ENCODE measurements around the gene RTN4RL2. TPM values are rescaled to one million over a fixed set of nuclear protein-coding genes. Genes with fewer than 3 reads are reported as not detected.

The RTN4RL2 gene
- total RNA-seq, 2 experiments from 2014 or later: 0.43 to 0.44 TPM

DNA sequence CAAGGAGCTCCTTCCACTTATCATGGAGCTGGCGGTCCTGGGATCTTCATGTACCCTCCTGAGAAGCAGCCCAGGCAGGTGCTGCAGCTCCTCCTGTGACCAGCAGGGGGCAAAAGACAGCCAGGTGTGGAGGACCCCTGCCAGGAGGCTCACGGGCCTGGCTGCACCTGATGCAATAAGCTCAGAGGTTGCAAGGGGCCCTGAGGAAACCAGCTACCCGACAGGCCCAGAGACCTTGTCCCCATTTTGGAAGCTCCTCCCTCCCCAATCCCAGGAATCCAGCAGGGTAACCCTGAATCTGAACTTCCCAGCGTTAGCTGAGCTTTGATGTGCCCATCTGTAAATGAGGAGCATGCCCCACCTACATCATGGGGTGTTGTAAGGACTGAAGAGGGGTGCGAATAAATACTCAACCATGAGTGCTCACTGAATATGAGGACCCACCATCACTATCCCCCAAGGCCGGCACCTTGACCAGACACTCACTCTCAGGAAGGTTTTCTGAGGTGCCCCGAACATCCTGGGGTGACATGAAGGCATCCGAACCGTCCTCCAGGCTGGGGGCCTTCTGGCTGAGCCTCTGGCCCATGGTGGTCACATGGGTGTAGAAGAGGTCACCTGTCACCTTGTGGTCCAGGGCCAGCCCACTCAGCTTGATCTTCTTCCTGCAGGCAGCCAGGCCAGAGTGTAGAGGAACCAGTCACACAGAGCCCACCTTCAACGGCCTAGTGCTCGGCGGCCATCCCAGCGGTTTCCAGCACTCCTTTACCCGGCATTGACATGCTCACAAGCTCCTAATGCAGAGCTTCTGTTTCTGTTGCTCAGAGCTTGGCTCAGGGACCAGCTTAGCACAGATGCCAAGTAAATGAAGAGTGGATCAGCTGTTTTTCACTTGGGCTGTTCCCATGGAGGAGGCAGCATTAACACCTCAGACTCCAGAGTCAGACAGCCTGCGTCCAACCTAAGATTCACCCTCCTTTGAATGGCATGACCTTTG, 33.5 kb downstream of the RTN4RL2 start:
- Mint-ChIP-seq H3K9me3 (no peaks in the 10 kb centered on the region), H3K4me1 (peaks cover 10% of the 10 kb centered on the region), H3K27ac (peak overlapping the region; percentile 96), H3K4me3 (no peak overlapping the region), H3K36me3 (peaks cover 43% of the 10 kb centered on the region), H3K27me3 (no peaks in the 10 kb centered on the region)
- peak; percentile 79 for DNase-seq

DNA sequence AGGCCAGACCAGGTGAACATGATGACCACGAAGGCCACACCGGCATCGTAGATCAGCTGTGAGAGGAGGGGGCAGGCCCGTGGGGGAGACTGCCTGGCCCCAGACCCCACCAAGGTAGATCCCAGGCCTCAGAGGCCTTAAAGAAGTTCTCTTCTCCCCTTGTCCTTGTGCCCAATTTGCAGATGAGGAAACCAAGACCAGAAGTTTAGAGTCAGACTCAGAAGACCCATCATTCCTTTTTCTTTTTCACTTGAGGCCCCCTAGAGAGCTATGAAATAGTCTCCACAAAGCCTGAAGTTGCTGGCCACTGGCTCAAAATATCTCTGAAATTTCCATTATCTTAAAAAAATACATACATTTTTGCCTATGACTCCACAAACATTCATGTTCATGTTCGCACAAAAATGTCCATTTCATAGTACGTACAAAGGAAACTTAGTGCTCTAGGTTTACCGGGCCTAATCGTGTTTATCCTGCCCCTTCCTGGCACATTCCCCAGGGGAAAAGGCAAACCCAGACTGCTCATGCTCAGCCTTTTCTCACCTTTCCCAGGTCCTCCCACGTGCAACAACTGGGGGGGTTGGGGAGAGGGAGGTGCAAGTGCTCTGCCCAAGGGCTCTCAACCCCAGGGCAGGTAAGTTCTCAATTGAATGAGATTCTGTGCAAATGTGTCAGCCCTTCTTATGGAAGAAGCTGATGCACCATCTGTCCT, 35.9 kb downstream of the RTN4RL2 start:
- H3K36me3 Mint-ChIP-seq: peaks cover 37% of the 10 kb centered on the region
- H3K27me3 Mint-ChIP-seq: no peaks in the 10 kb centered on the region
- no peaks in the 10 kb centered on the region for H3K9me3 Mint-ChIP-seq
- no peak overlapping the region for H3K27ac Mint-ChIP-seq
- DNase-seq: no peak
- H3K4me1 Mint-ChIP-seq: peaks cover 13% of the 10 kb centered on the region
- H3K4me3 Mint-ChIP-seq: no peak overlapping the region

DNA sequence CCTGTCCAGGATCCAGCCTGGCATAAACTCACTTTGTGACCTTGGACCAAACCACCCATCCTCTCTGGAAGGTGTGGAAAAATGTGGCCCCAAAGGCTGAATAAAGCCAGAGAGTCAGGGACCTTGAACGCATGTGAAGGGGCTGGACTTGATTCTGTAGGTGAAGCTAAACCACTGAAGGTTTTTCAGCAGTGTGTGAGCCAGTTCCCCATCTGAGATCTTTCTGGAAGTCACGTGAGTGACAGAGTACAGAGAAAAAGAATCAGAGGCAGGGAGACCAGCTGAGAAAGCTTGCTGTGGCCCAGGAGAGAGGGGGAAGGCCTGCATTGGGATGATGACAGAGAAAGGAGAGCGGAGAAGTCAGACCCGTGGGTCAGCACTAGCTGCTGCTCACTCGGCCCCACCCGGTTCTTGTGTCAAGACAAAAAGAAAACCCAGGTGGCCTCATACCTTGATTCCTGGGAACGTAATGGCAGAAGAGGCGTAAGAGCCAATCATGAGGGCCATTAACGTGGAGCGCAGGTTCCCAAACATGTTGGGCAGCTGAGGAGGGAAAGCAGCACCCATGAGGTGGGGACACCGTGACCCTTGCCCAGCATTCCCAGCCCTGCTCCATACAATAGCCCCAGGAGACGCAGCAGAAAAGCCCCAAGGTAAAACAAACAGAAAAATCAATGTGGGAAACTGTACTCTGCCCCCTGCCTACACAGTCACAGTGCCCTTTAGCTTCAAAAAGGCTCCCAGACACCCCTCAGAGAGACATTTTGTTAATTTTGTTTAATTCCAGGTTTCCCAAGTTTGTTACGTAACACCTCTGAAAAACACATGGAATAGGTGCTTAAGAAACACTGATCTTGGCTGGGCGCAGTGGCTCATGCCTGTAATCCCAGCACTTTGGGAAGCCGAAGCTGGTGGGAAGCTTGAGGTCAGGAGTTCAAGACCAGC, 37.2 kb downstream of the RTN4RL2 start:
- peaks cover 13% of the 10 kb centered on the region for H3K4me1 Mint-ChIP-seq
- no peak overlapping the region for H3K4me3 Mint-ChIP-seq
- no peak for DNase-seq
- no peaks in the 10 kb centered on the region for H3K9me3 Mint-ChIP-seq
- peak overlapping the region; percentile 62 for H3K27ac Mint-ChIP-seq
- H3K27me3 Mint-ChIP-seq: no peaks in the 10 kb centered on the region
- H3K36me3 Mint-ChIP-seq: peaks cover 30% of the 10 kb centered on the region

DNA sequence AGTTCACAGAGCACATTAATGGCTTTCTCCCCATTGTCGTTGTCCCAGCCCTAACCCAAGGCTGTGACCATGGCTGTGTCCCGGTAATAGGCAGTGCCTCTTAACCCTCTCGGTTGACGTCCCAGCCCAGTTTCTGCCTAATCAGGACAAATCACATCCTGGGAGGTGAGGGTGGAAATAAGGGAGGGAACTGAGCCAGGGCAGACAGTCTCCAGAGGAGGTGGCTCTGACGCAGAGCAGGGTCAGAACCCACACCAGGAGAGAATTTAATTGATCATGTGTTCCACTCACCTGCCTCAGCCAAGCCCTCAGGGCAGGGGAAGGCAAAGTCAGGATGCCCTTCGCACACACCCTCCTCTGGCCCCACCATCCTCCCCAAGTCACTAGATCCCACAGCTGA, 38.2 kb downstream of the RTN4RL2 start:
- H3K36me3 Mint-ChIP-seq: peaks cover 28% of the 10 kb centered on the region

DNA sequence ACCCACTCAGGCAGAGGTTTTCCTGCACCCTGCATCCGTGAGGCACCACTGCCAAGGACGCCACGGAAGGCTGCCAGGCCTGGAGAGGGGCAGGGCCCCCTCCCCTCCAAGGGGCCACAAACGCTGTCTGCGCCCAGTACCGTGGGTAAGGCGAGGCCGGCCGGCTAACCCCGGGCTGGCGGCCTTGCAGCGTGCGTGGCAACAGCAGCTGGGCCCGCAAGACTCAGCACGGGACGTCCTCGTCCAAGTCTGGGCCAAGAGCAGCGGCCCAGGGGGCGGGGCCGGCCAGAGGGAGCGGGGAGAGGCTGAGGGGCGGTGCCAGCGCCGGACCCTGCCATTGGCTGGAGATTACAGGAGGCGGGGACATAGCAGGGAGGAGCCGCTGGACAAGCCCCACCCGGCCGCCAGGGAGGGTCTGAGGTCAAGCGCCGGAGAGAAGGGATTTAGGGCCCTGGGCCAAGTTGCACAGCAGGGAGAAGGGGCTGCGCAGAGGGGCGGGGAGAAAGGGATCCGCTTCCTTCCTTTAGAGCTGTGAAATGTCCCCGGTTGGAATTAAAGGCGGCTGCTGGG, 39.2 kb downstream of the RTN4RL2 start:
- no peaks in the 10 kb centered on the region for H3K9me3 Mint-ChIP-seq
- no peaks in the 10 kb centered on the region for H3K27me3 Mint-ChIP-seq
- DNase-seq: peak; percentile 68
- H3K27ac Mint-ChIP-seq: no peak overlapping the region
- peaks cover 20% of the 10 kb centered on the region for H3K36me3 Mint-ChIP-seq
- H3K4me1 Mint-ChIP-seq: peaks cover 6% of the 10 kb centered on the region
- H3K4me3 Mint-ChIP-seq: no peak overlapping the region

More for the DNA sequence above, 38.2 kb downstream of the RTN4RL2 start:
- Mint-ChIP-seq H3K27me3 (no peaks in the 10 kb centered on the region), H3K27ac (no peak overlapping the region), H3K4me1 (peaks cover 12% of the 10 kb centered on the region), H3K4me3 (no peak overlapping the region), H3K9me3 (no peaks in the 10 kb centered on the region)
- DNase-seq: no peak

DNA sequence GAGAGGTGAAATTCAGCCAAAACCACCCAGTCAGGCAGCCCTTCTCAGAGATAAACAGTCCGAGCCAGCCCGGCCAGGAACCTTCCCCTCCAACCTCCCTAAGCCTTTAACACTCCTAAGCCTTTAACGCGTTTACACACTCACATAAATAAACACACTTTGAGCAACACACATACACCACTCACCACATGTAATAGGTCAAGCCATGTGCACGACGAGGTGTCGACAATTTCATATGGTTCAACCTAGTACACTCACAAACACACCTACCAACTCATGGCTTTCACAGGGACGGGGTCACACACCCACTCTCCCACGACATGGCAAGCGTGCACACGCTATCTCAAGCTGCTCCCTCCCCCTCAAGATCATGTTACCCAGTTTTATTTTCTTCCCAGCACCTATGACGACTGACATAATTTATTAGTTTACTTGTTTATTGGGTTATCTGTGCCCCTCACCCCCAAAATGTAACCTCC, 39.7 kb downstream of the RTN4RL2 start:
- Mint-ChIP-seq H3K4me3 (no peak overlapping the region), H3K27ac (no peak overlapping the region), H3K36me3 (peaks cover 23% of the 10 kb centered on the region), H3K9me3 (no peaks in the 10 kb centered on the region), H3K4me1 (peaks cover 5% of the 10 kb centered on the region), H3K27me3 (no peaks in the 10 kb centered on the region)
- DNase-seq: no peak

DNA sequence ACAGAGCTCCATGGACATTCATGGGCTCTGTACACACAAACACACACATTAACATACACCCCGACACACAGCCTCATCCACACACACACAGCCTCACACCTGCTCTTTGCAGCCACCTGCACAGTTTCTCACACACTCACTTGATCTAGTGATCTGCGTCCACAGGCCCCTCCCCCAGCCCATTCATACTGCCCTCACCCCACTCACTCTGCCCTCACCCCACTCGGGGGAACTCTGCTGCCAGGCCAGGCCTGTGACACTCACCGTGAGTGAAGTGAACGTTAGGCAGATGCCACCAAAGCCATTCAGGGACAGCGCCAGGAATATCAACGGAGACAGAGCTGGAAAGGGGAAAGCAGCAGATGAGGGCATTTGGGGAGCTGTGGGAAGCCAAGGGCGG, 40.2 kb downstream of the RTN4RL2 start:
- peaks cover 23% of the 10 kb centered on the region for H3K36me3 Mint-ChIP-seq
- H3K27me3 Mint-ChIP-seq: no peaks in the 10 kb centered on the region
- no peak overlapping the region for H3K4me3 Mint-ChIP-seq
- H3K9me3 Mint-ChIP-seq: no peaks in the 10 kb centered on the region
- no peak for DNase-seq
- H3K4me1 Mint-ChIP-seq: peaks cover 5% of the 10 kb centered on the region
- no peak overlapping the region for H3K27ac Mint-ChIP-seq

DNA sequence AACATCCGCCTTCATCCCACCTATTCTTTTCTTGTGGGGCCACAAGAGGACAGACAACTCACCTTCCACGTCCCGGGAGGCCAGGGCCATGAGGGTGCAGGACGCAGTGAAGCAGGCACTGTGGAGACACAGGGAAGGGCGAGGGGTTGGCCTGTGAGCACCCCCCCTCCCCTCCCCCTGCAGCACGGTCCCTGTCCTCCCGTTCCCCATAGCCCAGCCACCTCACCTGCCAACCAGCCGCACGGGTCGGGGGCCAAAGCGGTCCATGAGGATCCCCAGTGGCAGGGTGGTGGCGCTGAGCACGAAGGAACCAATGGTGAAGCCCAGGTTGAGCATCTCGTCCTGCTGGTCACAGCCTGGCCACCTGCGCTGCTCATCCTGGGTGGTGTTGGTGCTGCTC, 40.6 kb downstream of the RTN4RL2 start:
- no peak overlapping the region for H3K4me3 Mint-ChIP-seq
- no peaks in the 10 kb centered on the region for H3K9me3 Mint-ChIP-seq

DNA sequence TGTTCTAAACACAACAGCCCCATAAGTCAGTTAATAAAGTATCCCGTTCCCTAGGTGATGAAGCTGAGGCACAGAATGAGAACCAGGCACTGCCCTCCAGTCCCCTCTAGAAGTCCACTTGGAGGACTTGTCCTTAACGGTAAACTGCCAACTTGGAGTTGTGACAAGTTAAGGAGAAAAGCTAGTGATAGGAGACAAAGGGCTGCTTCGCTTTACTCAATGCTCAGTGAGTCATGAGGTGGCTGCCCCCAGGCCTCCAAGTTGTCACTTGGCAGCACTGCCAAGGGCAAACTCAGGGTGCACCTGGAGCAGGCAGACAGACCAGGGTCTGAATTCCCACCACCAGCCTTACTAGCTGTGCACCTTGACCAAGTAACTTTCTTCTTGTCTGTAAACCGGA, 41.6 kb downstream of the RTN4RL2 start:
- Mint-ChIP-seq H3K36me3 (peaks cover 15% of the 10 kb centered on the region), H3K4me1 (peaks cover 3% of the 10 kb centered on the region), H3K4me3 (no peak overlapping the region), H3K27me3 (no peaks in the 10 kb centered on the region), H3K9me3 (no peaks in the 10 kb centered on the region), H3K27ac (no peak overlapping the region)
- no peak for DNase-seq

More for the DNA sequence above, 40.6 kb downstream of the RTN4RL2 start:
- H3K27ac Mint-ChIP-seq: no peak overlapping the region
- H3K4me1 Mint-ChIP-seq: peaks cover 4% of the 10 kb centered on the region
- peaks cover 21% of the 10 kb centered on the region for H3K36me3 Mint-ChIP-seq
- no peak for DNase-seq
- H3K27me3 Mint-ChIP-seq: no peaks in the 10 kb centered on the region

DNA sequence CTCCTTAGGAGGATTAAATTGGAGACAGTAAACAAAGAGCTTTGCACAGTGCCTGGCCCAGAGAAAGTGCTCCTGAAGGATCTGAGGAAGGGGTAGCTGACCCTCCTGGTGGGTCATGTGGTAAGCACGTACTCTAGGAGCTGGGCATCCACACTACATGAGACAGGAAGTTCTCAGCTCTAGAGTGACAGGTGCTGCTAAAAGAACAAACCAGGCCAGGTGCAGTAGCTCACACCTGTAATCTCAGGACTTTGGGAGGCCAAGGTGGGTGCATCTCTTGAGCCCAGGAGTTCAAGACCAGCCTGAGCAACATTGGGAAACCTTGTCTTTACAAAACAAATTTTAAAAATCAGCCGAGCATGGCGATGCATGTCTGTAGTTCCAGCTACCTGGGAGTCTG, 42.0 kb downstream of the RTN4RL2 start:
- Mint-ChIP-seq H3K4me1 (peaks cover 3% of the 10 kb centered on the region), H3K4me3 (no peak overlapping the region), H3K27ac (no peak overlapping the region), H3K36me3 (peaks cover 15% of the 10 kb centered on the region), H3K27me3 (no peaks in the 10 kb centered on the region), H3K9me3 (no peaks in the 10 kb centered on the region)
- no peak for DNase-seq

DNA sequence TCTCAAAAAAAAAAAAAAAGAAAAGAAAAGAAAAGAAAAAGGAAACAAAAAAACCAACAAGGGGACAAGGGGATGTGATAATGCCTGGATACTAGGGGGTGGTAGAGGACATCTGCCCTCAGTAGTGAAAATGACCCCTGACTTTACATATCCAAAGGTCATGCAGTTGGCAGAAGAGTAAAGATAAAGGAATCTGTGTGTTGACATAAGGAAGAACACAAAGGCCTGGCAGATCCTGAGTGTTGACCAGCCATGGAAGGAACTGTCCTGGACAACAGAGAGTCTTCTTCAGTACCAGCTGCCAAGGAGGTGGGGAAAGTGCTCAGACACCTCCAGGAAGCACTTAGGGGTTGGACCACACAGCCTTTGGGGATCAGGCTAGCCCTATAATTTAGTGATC, 42.5 kb downstream of the RTN4RL2 start:
- peaks cover 3% of the 10 kb centered on the region for H3K4me1 Mint-ChIP-seq
- H3K27me3 Mint-ChIP-seq: no peaks in the 10 kb centered on the region
- no peak for DNase-seq
- no peak overlapping the region for H3K27ac Mint-ChIP-seq
- H3K9me3 Mint-ChIP-seq: no peaks in the 10 kb centered on the region
- H3K36me3 Mint-ChIP-seq: peaks cover 13% of the 10 kb centered on the region
- no peak overlapping the region for H3K4me3 Mint-ChIP-seq

DNA sequence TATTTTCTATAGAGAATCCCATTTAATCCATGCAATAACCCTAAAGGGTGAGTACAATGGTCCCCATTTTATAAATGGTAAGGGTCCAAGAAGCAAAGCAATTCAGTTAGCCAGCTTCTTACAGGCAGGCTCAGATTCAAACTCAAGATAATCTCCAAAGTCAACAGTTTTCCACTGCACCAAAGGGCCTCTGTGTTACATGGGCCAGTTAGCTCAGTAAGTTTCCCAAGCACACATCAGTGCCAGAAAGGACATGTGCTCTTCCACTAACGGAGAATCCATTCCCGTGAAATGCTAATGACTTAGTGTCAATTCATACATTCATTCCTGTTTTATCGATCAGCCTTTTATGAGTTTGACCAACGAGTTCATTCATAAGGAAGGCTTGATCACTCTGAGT, 44.2 kb downstream of the RTN4RL2 start:
- no peak for DNase-seq
- H3K27me3 Mint-ChIP-seq: no peaks in the 10 kb centered on the region
- H3K9me3 Mint-ChIP-seq: no peaks in the 10 kb centered on the region
- H3K4me3 Mint-ChIP-seq: no peak overlapping the region
- no peak overlapping the region for H3K27ac Mint-ChIP-seq
- H3K4me1 Mint-ChIP-seq: peaks cover 3% of the 10 kb centered on the region
- H3K36me3 Mint-ChIP-seq: peaks cover 20% of the 10 kb centered on the region

DNA sequence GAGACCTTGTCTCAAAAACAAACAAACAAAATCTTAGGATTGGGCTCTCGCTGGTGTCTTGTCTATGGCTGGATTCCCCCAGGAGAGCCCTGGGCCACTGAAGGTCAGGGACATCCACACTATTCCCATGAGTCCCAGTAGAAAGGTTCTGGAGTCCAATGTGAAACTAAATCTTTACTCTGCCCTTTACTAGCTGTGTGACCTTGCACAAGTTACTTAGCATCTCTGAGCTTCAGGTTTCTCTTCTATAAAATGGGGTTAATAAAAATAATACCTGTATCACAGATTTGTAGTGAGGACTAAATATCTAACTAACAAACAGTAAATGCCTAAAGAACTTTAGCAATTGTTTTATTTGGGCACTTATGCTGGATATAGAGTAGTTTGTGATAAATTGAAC, 46.2 kb downstream of the RTN4RL2 start:
- no peak for DNase-seq
- no peak overlapping the region for H3K4me3 Mint-ChIP-seq
- no peaks in the 10 kb centered on the region for H3K9me3 Mint-ChIP-seq
- H3K36me3 Mint-ChIP-seq: peaks cover 14% of the 10 kb centered on the region
- peaks cover 1% of the 10 kb centered on the region for H3K4me1 Mint-ChIP-seq
- H3K27ac Mint-ChIP-seq: no peak overlapping the region
- no peaks in the 10 kb centered on the region for H3K27me3 Mint-ChIP-seq

All from activated naive CD8-positive, alpha-beta T cell treated with anti-CD3 and anti-CD28 coated beads for 36 hours (primary cell).